ENCODE measurements around the gene TERC.
A peak's percentile ranks its signal among the peaks of the same experiment; 100 is the strongest.

GRCh38 chr3:169771497-169772304 lies 6.8 kb upstream of the TERC start:
- no peak for TF ChIP-seq CTCF (IDR thresholded peaks at IDR 0.05)
- peak; percentile 20 for TF ChIP-seq POLR2A (IDR thresholded peaks at IDR 0.05)

Data from ovary (tissue), 3 donors.